ENCODE results near the gene KIR2DL3.
"Not testable (repeated sequence)": the region's sequence is repeated elsewhere in the genome, so short reads cannot be mapped to it uniquely, and the experiment has no call there.

KIR2DL3 gene

GRCh38 chr19:54775095-54775815 is 36.9 kb downstream of the KIR2DL3 start:
- H3K4me2 ChIP-seq, H3K27ac ChIP-seq, H3K9ac ChIP-seq, H3K4me1 ChIP-seq, H4K20me1 ChIP-seq, H3K4me3 ChIP-seq, H3K27me3 ChIP-seq, H3K36me3 ChIP-seq, H3K9me3 ChIP-seq: not testable (repeated sequence)

- not testable (repeated sequence) for H4K20me1 ChIP-seq, H3K4me3 ChIP-seq, H3K27me3 ChIP-seq, H3K9me3 ChIP-seq, H3K4me2 ChIP-seq, H3K36me3 ChIP-seq, H3K9ac ChIP-seq, H3K27ac ChIP-seq, H3K4me1 ChIP-seq
Measured at GRCh38 chr19:54775830-54776229, 37.5 kb downstream of the KIR2DL3 start.

GRCh38 chr19:54777851-54778250 is 39.5 kb downstream of the KIR2DL3 start:
- H3K27me3 ChIP-seq, H3K4me1 ChIP-seq, H4K20me1 ChIP-seq: not testable (repeated sequence)

GRCh38 chr19:54778896-54779295 is 40.6 kb downstream of the KIR2DL3 start:
- not testable (repeated sequence) for H3K4me3 ChIP-seq, H3K4me1 ChIP-seq, H3K36me3 ChIP-seq, H3K9ac ChIP-seq, H4K20me1 ChIP-seq, H3K4me2 ChIP-seq, H3K27ac ChIP-seq, H3K27me3 ChIP-seq
- H3K9me3 ChIP-seq = peaks cover 15% of the 10 kb centered on the region

More at GRCh38 chr19:54777851-54778250, 39.5 kb downstream of the KIR2DL3 start:
- peaks cover 15% of the 10 kb centered on the region for H3K9me3 ChIP-seq
- not testable (repeated sequence) for H3K36me3 ChIP-seq, H3K27ac ChIP-seq, H3K4me3 ChIP-seq, H3K4me2 ChIP-seq, H3K9ac ChIP-seq

GRCh38 chr19:54782916-54783315 is 44.6 kb downstream of the KIR2DL3 start:
- H3K36me3 ChIP-seq, H3K4me3 ChIP-seq, H3K4me1 ChIP-seq, H4K20me1 ChIP-seq, H3K4me2 ChIP-seq, H3K27ac ChIP-seq, H3K27me3 ChIP-seq, H3K9ac ChIP-seq: not testable (repeated sequence)
- H3K9me3 ChIP-seq = peaks cover 15% of the 10 kb centered on the region

- H3K4me2 ChIP-seq, H4K20me1 ChIP-seq, H3K4me1 ChIP-seq, H3K27ac ChIP-seq, H3K4me3 ChIP-seq, H3K36me3 ChIP-seq, H3K27me3 ChIP-seq, H3K9ac ChIP-seq: not testable (repeated sequence)
- peaks cover 15% of the 10 kb centered on the region for H3K9me3 ChIP-seq
Measured at GRCh38 chr19:54786091-54786723, 47.9 kb downstream of the KIR2DL3 start.

GRCh38 chr19:54788154-54788553 is 49.8 kb downstream of the KIR2DL3 start:
- H3K9ac ChIP-seq, H3K4me3 ChIP-seq, H3K36me3 ChIP-seq, H3K4me2 ChIP-seq, H3K9me3 ChIP-seq, H3K27me3 ChIP-seq, H4K20me1 ChIP-seq, H3K27ac ChIP-seq: not testable (repeated sequence)
- peaks cover 14% of the 10 kb centered on the region; the same call in 1 of the 2 replicates for H3K4me1 ChIP-seq

GRCh38 chr19:54790711-54791110 is 52.4 kb downstream of the KIR2DL3 start:
- Histone ChIP-seq H4K20me1 (no peaks in the 10 kb centered on the region), H3K9me3 (no peaks in the 10 kb centered on the region), H3K4me3 (no peak overlapping the region), H3K9ac (no peak overlapping the region), H3K27me3 (no peaks in the 10 kb centered on the region), H3K4me2 (no peak overlapping the region), H3K36me3 (no peaks in the 10 kb centered on the region), H3K27ac (no peak overlapping the region), H3K4me1 (peaks cover 19% of the 10 kb centered on the region; the same call in 1 of the 2 replicates)
- no peak for TF ChIP-seq Cebpa-rat (IDR thresholded peaks at IDR 0.05)

GRCh38 chr19:54791476-54791875 is 53.2 kb downstream of the KIR2DL3 start:
- H3K27me3 ChIP-seq = no peaks in the 10 kb centered on the region
- no peaks in the 10 kb centered on the region for H3K9me3 ChIP-seq
- H3K4me1 ChIP-seq = peaks cover 19% of the 10 kb centered on the region; the same call in 1 of the 2 replicates
- TF ChIP-seq Cebpa-rat (IDR thresholded peaks at IDR 0.05) = no peak
- H3K9ac ChIP-seq = no peak overlapping the region
- no peaks in the 10 kb centered on the region for H3K36me3 ChIP-seq
- no peak overlapping the region for H3K4me3 ChIP-seq
- peak overlapping the region; percentile 54; the same call in 1 of the 2 replicates for H3K4me2 ChIP-seq
- no peak overlapping the region for H3K27ac ChIP-seq
- no peaks in the 10 kb centered on the region for H4K20me1 ChIP-seq

- TF ChIP-seq Cebpa-rat (IDR thresholded peaks at IDR 0.05) = no peak
- Histone ChIP-seq H3K4me1 (peaks cover 19% of the 10 kb centered on the region; the same call in 1 of the 2 replicates), H3K9ac (peak overlapping the region; percentile 41; the same call in 1 of the 2 replicates), H3K9me3 (no peaks in the 10 kb centered on the region), H3K27ac (no peak overlapping the region), H3K36me3 (no peaks in the 10 kb centered on the region), H3K4me3 (peak overlapping the region; percentile 13; the same call in 1 of the 2 replicates), H3K4me2 (peak overlapping the region; percentile 54), H4K20me1 (no peaks in the 10 kb centered on the region), H3K27me3 (no peaks in the 10 kb centered on the region)
Measured at GRCh38 chr19:54792814-54793213, 54.5 kb downstream of the KIR2DL3 start.
